Liver (tissue), 3 donors: ENCODE measurements around the gene ANKRD44.

ENCODE experiments used
- ATF3 ChIP-seq: IDR thresholded peaks from 2 replicates; pipeline ENCODE4 v1.6.1; 2016; ENCODE audit warnings: antibody characterized with exemption
- EGR1 ChIP-seq, 2 donors: IDR thresholded peaks; 2 replicates each; pipeline ENCODE4 v1.6.1; 2016 to 2018; ENCODE audit warnings: antibody characterized with exemption in 2 of 2, low read depth in 2 of 2
- FOXA1 ChIP-seq: IDR thresholded peaks from 2 replicates; pipeline ENCODE4 v1.6.1; 2016; ENCODE audit warnings: antibody characterized with exemption
- JUND ChIP-seq, 2 donors: IDR thresholded peaks; 2 replicates each; pipeline ENCODE4 v1.6.1; 2016; ENCODE audit warnings: antibody characterized with exemption in 2 of 2
- MAX ChIP-seq: IDR thresholded peaks from 2 replicates; pipeline ENCODE4 v1.6.1; 2016; ENCODE audit warnings: antibody characterized with exemption
- NR2F2 ChIP-seq: IDR thresholded peaks from 2 replicates; pipeline ENCODE4 v1.6.1; 2016; ENCODE audit warnings: antibody characterized with exemption
- RAD21 ChIP-seq, 2 donors: IDR thresholded peaks; 2 replicates each; pipeline ENCODE4 v1.6.1; 2016; ENCODE audit warnings: antibody characterized with exemption in 2 of 2, mild to moderate bottlenecking in 2 of 2
- REST ChIP-seq: IDR thresholded peaks from 2 replicates; pipeline ENCODE4 v1.6.1; 2016; ENCODE audit warnings: antibody characterized with exemption, mild to moderate bottlenecking
- SP1 ChIP-seq: IDR thresholded peaks from 2 replicates; pipeline ENCODE4 v1.6.1; 2018; ENCODE audit warnings: antibody characterized with exemption, mild to moderate bottlenecking
- TAF1 ChIP-seq: conservative IDR thresholded peaks from 2 replicates; pipeline ENCODE4 v1.6.1; 2016; ENCODE audit warnings: antibody characterized with exemption, mild to moderate bottlenecking
- TF ChIP-seq, protein P1 (sequence below): fragments of 150-350 bp; IDR thresholded peaks from 2 replicates; pipeline ENCODE4 v1.5.1; 2017; ENCODE audit warnings: improper control_type of control experiment, low read depth, low read length; ENCODE audit not compliant: missing input control
- TF ChIP-seq, protein P2 (sequence below): IDR thresholded peaks from 2 replicates; pipeline ENCODE4 v1.6.1; 2016; ENCODE audit warnings: antibody characterized with exemption
- donor health status: healthy.
- donor health status: healthy.

DNA sequence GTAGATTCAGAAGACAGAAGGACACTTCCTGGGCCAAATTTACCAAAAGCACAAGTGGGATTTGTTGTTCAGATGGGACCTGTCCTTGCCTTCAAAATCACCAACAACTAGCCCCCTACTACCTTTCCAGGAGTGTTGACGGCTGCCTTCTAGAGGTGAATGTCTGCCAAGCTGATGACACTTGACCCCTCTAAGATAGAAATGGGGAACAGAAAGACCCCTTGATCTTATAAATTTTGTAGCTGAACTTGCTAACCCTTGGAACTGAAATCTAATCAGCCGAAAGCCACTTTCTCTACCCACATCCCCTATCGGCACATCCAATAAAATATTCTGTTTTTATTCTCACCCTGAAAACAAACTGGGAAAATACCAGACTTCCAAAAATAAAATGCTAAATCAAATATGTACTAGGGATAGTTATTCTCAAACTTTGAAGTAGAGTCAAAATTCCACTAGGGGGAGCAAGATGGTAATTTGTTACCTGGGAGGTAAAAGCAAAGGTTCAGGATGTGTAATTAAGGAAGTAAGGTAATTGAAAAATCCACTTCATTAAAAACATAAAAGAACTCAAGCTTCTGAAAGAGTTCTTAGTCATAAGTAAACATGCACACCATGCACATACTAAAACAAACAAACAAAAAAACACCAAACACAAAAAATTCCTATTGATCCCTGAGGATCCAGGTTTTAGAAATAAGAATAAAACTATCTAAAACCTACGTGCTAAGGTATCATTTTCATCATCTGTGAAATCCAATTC, 119.2 kb downstream of the ANKRD44 start:
- TF ChIP-seq MAX (no peak), SP1 (no peak), FOXA1 (no peak), EGR1 (IDR thresholded peaks at IDR 0.05; ENCODE audit: low read depth in 2 of 2) (no peak), TAF1 (no peak), JUND (IDR thresholded peaks at IDR 0.05) (no peak), RAD21 (IDR thresholded peaks at IDR 0.05) (peak; percentile 91), REST (no peak), NR2F2 (no peak), ATF3 (no peak)
- TF ChIP-seq, protein P1, sequence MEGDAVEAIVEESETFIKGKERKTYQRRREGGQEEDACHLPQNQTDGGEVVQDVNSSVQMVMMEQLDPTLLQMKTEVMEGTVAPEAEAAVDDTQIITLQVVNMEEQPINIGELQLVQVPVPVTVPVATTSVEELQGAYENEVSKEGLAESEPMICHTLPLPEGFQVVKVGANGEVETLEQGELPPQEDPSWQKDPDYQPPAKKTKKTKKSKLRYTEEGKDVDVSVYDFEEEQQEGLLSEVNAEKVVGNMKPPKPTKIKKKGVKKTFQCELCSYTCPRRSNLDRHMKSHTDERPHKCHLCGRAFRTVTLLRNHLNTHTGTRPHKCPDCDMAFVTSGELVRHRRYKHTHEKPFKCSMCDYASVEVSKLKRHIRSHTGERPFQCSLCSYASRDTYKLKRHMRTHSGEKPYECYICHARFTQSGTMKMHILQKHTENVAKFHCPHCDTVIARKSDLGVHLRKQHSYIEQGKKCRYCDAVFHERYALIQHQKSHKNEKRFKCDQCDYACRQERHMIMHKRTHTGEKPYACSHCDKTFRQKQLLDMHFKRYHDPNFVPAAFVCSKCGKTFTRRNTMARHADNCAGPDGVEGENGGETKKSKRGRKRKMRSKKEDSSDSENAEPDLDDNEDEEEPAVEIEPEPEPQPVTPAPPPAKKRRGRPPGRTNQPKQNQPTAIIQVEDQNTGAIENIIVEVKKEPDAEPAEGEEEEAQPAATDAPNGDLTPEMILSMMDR: peak; percentile 72
- TF ChIP-seq, protein P2, sequence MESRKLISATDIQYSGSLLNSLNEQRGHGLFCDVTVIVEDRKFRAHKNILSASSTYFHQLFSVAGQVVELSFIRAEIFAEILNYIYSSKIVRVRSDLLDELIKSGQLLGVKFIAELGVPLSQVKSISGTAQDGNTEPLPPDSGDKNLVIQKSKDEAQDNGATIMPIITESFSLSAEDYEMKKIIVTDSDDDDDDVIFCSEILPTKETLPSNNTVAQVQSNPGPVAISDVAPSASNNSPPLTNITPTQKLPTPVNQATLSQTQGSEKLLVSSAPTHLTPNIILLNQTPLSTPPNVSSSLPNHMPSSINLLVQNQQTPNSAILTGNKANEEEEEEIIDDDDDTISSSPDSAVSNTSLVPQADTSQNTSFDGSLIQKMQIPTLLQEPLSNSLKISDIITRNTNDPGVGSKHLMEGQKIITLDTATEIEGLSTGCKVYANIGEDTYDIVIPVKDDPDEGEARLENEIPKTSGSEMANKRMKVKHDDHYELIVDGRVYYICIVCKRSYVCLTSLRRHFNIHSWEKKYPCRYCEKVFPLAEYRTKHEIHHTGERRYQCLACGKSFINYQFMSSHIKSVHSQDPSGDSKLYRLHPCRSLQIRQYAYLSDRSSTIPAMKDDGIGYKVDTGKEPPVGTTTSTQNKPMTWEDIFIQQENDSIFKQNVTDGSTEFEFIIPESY: no peak
